Measurements from ENCODE around the gene INO80.

Gene INO80

GRCh38 chr15:40958723-40959122 is 157.4 kb downstream of the INO80 start:
- no peak for TF ChIP-seq CTCF (IDR thresholded peaks at IDR 0.05; ENCODE audit: control extremely low read depth, extremely low read depth, low read depth, missing control alignments)
- ChIA-PET POLR2A (no interaction called here), CTCF (interaction anchor here (1.5 kb wide), 1 partner anchor 16 kb away, joined by 5 read pairs; no protein-coding TSS in a partner anchor)
- no peak for DNase-seq (ENCODE audit: extremely low spot score)

GRCh38 chr15:40958146-40958545 is 157.9 kb downstream of the INO80 start:
- ChIA-PET POLR2A (no interaction called here), CTCF (interaction anchor here (1.2 to 1.5 kb wide), 2 partner anchors 15 to 27 kb away, joined by 5 read pairs; no protein-coding TSS in a partner anchor)
- no peak for TF ChIP-seq CTCF (IDR thresholded peaks at IDR 0.05; ENCODE audit: control extremely low read depth, extremely low read depth, low read depth, missing control alignments)
- no peak for DNase-seq (ENCODE audit: extremely low spot score)

GRCh38 chr15:40957581-40958051 is 158.5 kb downstream of the INO80 start:
- POLR2A ChIA-PET: no interaction called here
- CTCF ChIA-PET: interaction anchor here (1.2 to 1.5 kb wide), 3 partner anchors 15 to 65 kb away, joined by 4 to 5 read pairs (median 5); no protein-coding TSS in a partner anchor
- no peak for DNase-seq (ENCODE audit: extremely low spot score)
- TF ChIP-seq CTCF (IDR thresholded peaks at IDR 0.05; ENCODE audit: control extremely low read depth, extremely low read depth, low read depth, missing control alignments): no peak

GRCh38 chr15:40957041-40957555 is 159.0 kb downstream of the INO80 start:
- POLR2A ChIA-PET: no interaction called here
- CTCF ChIA-PET: interaction anchor here (1.2 to 1.5 kb wide), 4 partner anchors 15 to 99 kb away, joined by 4 to 10 read pairs (median 4); no protein-coding TSS in a partner anchor
- DNase-seq (ENCODE audit: extremely low spot score): no peak
- TF ChIP-seq CTCF (IDR thresholded peaks at IDR 0.05; ENCODE audit: control extremely low read depth, extremely low read depth, low read depth, missing control alignments): no peak

GRCh38 chr15:40956541-40956982 is 159.5 kb downstream of the INO80 start:
- DNase-seq (ENCODE audit: extremely low spot score): no peak
- ChIA-PET POLR2A (no interaction called here), CTCF (interaction anchor here (1.4 to 1.5 kb wide), 3 partner anchors 15 to 98 kb away, joined by 4 to 10 read pairs (median 4); no protein-coding TSS in a partner anchor)
- no peak for TF ChIP-seq CTCF (IDR thresholded peaks at IDR 0.05; ENCODE audit: control extremely low read depth, extremely low read depth, low read depth, missing control alignments)

- TF ChIP-seq CTCF (IDR thresholded peaks at IDR 0.05; ENCODE audit: control extremely low read depth, extremely low read depth, low read depth, missing control alignments): no peak
- CTCF ChIA-PET: interaction anchor here (1.4 to 1.5 kb wide), 3 partner anchors 14 to 98 kb away, joined by 4 to 10 read pairs (median 4); no protein-coding TSS in a partner anchor
- DNase-seq (ENCODE audit: extremely low spot score): no peak
- POLR2A ChIA-PET: no interaction called here
Measured at GRCh38 chr15:40955930-40956540, 160.0 kb downstream of the INO80 start.

Data from GM10248 (cell line).